Measurements from ENCODE around the gene PTPN22. TPM values are rescaled to one million over a fixed set of nuclear protein-coding genes. Genes with fewer than 3 reads are reported as not detected.
"Not testable (repeated sequence)": the region's sequence is repeated elsewhere in the genome, so short reads cannot be mapped to it uniquely, and the experiment has no call there.

Gene PTPN22
- total RNA-seq, 4 donors from 2014 or later, result 0.56 to 2.3 (median 0.75) TPM

DNA sequence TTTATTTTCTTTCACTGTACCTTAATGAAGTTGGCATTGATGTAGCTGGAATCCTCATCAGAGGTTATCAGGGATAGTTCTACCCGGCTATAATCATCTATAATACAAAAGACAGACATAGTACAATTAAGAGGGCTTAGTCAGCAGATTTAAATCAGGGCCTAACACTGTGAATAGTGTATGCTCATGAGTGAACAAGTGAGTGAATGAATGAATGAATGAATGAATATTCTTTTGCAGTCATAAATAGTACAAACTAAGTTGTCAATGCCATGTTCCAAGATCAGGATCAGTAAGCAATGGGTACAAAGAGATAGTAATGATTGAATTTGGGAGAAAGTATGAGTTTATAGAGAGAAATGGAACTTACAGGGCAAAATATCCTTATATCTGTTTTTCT is 12.5 kb downstream of the PTPN22 start:
- intact Hi-C loops (cut with DNase I; ENCODE audit: low total_unique reads), result no loop called here
- TF ChIP-seq POLR2A (IDR thresholded peaks at IDR 0.05), result no peak
- TF ChIP-seq CTCF (IDR thresholded peaks at IDR 0.05), result no peak
- no peak overlapping the region for H3K4me3 ChIP-seq (ENCODE audit: low read depth, poor library complexity, severe bottlenecking)
- DNase-seq (ENCODE audit: low spot score in 2 of 2), result no peak
- 70 to 82% methylated on average over 1 of the region's 1 CpG for WGBS, 2 donors

GRCh38 chr1:113858418-113858817 is 13.1 kb downstream of the PTPN22 start:
- 84 to 92% methylated on average over 3 of the region's 3 CpGs for WGBS, 2 donors
- H3K4me3 ChIP-seq (ENCODE audit: low read depth, poor library complexity, severe bottlenecking), result no peak overlapping the region
- DNase-seq (ENCODE audit: low spot score in 2 of 2), result no peak
- intact Hi-C loops (cut with DNase I; ENCODE audit: low total_unique reads), result no loop called here
- no peak for TF ChIP-seq CTCF (IDR thresholded peaks at IDR 0.05)
- TF ChIP-seq POLR2A (IDR thresholded peaks at IDR 0.05), result no peak

- WGBS, 2 donors, result 78 to 82% methylated on average over 3 of the region's 3 CpGs
- intact Hi-C loops (cut with DNase I; ENCODE audit: low total_unique reads), result loop anchor here (1.0 kb wide), 1 partner anchor 17 kb away; no protein-coding TSS in a partner anchor
- TF ChIP-seq CTCF (IDR thresholded peaks at IDR 0.05), result no peak
- no peak for TF ChIP-seq POLR2A (IDR thresholded peaks at IDR 0.05)
- H3K4me3 ChIP-seq (ENCODE audit: low read depth, poor library complexity, severe bottlenecking), result no peak overlapping the region
- DNase-seq (ENCODE audit: low spot score in 2 of 2), result no peak
Measured at GRCh38 chr1:113857776-113858175, 13.7 kb downstream of the PTPN22 start.

GRCh38 chr1:113856401-113856790 is 15.1 kb downstream of the PTPN22 start:
- WGBS, 2 donors, result 82 to 87% methylated on average over 2 of the region's 2 CpGs
- no peak overlapping the region for H3K4me3 ChIP-seq (ENCODE audit: low read depth, poor library complexity, severe bottlenecking)
- intact Hi-C loops (cut with DNase I; ENCODE audit: low total_unique reads), result no loop called here
- DNase-seq (ENCODE audit: low spot score in 2 of 2), result no peak
- no peak for TF ChIP-seq POLR2A (IDR thresholded peaks at IDR 0.05)
- TF ChIP-seq CTCF (IDR thresholded peaks at IDR 0.05), result no peak

DNA sequence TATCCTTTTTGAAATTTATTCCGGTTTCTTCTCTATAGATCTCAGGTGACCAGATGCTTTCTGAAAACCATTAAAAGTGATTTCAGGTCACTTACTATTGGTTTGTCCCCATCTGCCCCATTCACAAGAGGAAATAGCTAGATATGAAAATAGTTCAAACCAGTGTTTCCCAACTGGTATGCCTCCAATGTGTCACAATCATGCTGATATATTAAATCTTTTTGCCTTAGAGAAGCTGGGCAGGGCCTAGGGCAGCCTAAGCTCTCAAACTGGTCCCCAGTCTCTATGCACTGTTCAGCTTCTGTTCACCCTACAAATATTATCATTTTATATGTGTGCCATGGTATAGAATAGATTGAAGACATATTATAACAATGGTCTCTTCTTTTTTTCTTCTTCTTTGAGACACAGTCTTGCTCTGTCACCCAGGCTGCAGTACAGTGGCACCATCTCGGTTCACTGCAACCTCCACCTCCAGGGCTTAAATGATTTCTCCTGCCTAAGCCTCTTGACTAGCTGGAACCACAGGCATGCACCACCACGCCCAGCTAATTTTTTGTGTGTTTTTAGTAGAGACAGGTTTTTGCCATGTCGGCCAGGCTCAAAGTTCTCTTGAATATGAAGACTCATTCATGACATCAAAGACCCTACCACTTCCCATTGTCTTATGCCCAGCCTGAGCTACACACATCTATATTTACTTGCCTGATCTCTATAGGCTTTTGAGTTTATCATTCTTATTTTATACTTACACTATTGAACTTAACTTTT is 15.7 kb downstream of the PTPN22 start:
- 75 to 78% methylated on average over 4 of the region's 4 CpGs for WGBS, 2 donors
- DNase-seq (ENCODE audit: low spot score in 2 of 2), result no peak
- H3K4me3 ChIP-seq (ENCODE audit: low read depth, poor library complexity, severe bottlenecking), result no peak overlapping the region
- intact Hi-C loops (cut with DNase I; ENCODE audit: low total_unique reads), result no loop called here
- TF ChIP-seq CTCF (IDR thresholded peaks at IDR 0.05), result no peak
- TF ChIP-seq POLR2A (IDR thresholded peaks at IDR 0.05), result no peak

- TF ChIP-seq POLR2A (IDR thresholded peaks at IDR 0.05) (no peak), CTCF (IDR thresholded peaks at IDR 0.05) (no peak)
- 85 to 100% methylated on average over 1 of the region's 1 CpG for whole genome bisulfite sequencing, 2 donors
- intact Hi-C loops (cut with DNase I; ENCODE audit: low total_unique reads), result no loop called here
- no peak for DNase-seq (ENCODE audit: low spot score in 2 of 2)
- no peak overlapping the region for H3K4me3 ChIP-seq (ENCODE audit: low read depth, poor library complexity, severe bottlenecking)
Measured at GRCh38 chr1:113854234-113854633, 17.3 kb downstream of the PTPN22 start.

DNA sequence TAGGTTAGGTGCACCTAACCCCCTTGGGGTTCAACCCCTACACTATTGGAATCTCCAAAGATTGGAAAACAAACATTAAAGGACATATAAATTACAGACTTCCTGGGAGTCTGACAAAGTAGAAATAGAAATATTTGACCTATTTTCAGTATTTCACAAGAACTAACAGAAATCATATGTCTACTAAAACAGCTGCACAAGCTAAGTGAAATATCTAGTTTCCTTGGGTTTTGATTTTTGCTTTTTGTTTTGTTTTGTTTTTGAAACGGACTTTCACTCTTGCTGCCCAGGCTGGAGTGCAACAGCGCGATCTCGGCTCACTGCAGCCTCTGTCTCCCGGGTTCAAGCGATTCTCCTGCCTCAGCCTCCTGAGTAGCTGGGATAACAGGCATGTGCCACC is 18.8 kb downstream of the PTPN22 start:
- intact Hi-C loops (cut with DNase I; ENCODE audit: low total_unique reads); DNase-seq (ENCODE audit: low spot score in 2 of 2); H3K4me3 ChIP-seq (ENCODE audit: low read depth, poor library complexity, severe bottlenecking): not testable (repeated sequence)
- 66 to 70% methylated on average over 6 of the region's 6 CpGs for whole genome bisulfite sequencing, 2 donors

All from lower leg skin (tissue), 4 donors.